Ovary (tissue), 9 donors: ENCODE results near the gene UBE2E1. TPM values are rescaled to one million over a fixed set of nuclear protein-coding genes. Genes with fewer than 3 reads are reported as not detected.

Experiments used
- DNase-seq, 5 donors: peaks; one replicate each; pipeline ENCODE4 v3.0.0-alpha.2; 2019 to 2020
- H3K27ac ChIP-seq, 2 donors: fragments of 200-600 bp; one replicate each; pipeline versions ENCODE4 v1.5.1 to v1.8.0; 2019 to 2022
- H3K27me3 ChIP-seq: fragments of 200-600 bp; one replicate; pipeline ENCODE4 v1.8.0; 2022
- H3K36me3 ChIP-seq: fragments of 200-600 bp; sonication (generic); one replicate; pipeline ENCODE4 v1.5.1; 2019
- H3K4me1 ChIP-seq: one replicate; pipeline ENCODE4 v1.8.1; 2013; ENCODE audit warnings: mild to moderate bottlenecking, moderate library complexity; ENCODE audit not compliant: insufficient read depth
- H3K4me3 ChIP-seq: fragments of 200-600 bp; sonication (generic); one replicate; pipeline ENCODE4 v1.5.1; 2017
- H3K9me3 ChIP-seq, 2 donors: fragments of 200-600 bp in 1 of 2; sonication (generic) in 1 of 2; one replicate each; pipeline versions ENCODE4 v1.5.1 to v1.8.1; 2013 to 2019; ENCODE audit warnings: mild to moderate bottlenecking in 1 of 2, moderate library complexity in 1 of 2
- CTCF ChIP-seq, 3 donors: fragments of 450-650 bp in 2 of 3; fragments of 200-600 bp in 1 of 3; IDR thresholded peaks; one replicate each; pipeline versions ENCODE4 v1.5.1 to v1.8.0; 2016 to 2022; ENCODE audit warnings: antibody characterized with exemption in 3 of 3, mild to moderate bottlenecking in 1 of 3
- EP300 ChIP-seq: sonication (generic); formaldehyde crosslinking; IDR thresholded peaks from one replicate; pipeline ENCODE4 v1.6.1; 2017; ENCODE audit warnings: antibody characterized with exemption
- POLR2A ChIP-seq: fragments of 450-650 bp; IDR thresholded peaks from one replicate; pipeline ENCODE4 v1.6.1; 2017; ENCODE audit warnings: antibody characterized with exemption, mild to moderate bottlenecking, moderate library complexity
- WGBS, 3 donors: extraction: QIAGEN DNeasy Blood & Tissue Kit in 1 of 3; methylation state at CpG; one replicate each; pipeline versions ENCODE4 v1.1.5 to v1.1.7; 2013 to 2017; 5-methylcytosine and 5-hydroxymethylcytosine counted together
- intact Hi-C, 4 donors: fragments of 100-400 bp; cut with DNase I; formaldehyde crosslinking; loops; one replicate each; pipeline versions ENCODE4 v1.11.0 to v1.15.1; 2022 to 2023
- polyA plus RNA-seq, 2 donors: library from polyadenylated mRNA; stranded (reverse); fragments of 200-250 nt in 1 of 2; fragments of 350-450 nt in 1 of 2; fragmentation: Illumina TruSeq in 1 of 2; extraction: RNeasy Lipid Tissue Mini Kit (QIAGEN cat#74804) in 1 of 2; gene quantifications; one replicate each; pipeline ENCODE4 v1.2.3, GENCODE V29; 2013 to 2014
- total RNA-seq, 7 donors: library from RNA; depleted of rRNA in 2 of 7; stranded (reverse); fragments of >200 nt in 2 of 7; fragmentation: NEBNext Ultra II Directional in 3 of 7; extraction: Animal tissue kit (Norgen Biotek cat#: 25700) in 3 of 7; gene quantifications; one replicate each; pipeline versions ENCODE4 v1.1.0 to v1.2.4, GENCODE V29; 2016 to 2023
- donor health status: DM: no; HTN: no; CAD: no; lungs with moderate emphysema.
- donor health status: DM: no; HTN: no; CAD: no.
- donor health status: Bipolar disorder and iron deficiency.
- donor health status: DM: yes; HTN: yes; CAD: no.
- donor health status: DM: no; HTN: no; CAD: no.
- donor health status: DM: yes; HTN: yes; CAD: no.

UBE2E1 gene
- total and polyA plus RNA-seq, 9 donors = 65.2 to 133 (median 76.7) TPM

DNA sequence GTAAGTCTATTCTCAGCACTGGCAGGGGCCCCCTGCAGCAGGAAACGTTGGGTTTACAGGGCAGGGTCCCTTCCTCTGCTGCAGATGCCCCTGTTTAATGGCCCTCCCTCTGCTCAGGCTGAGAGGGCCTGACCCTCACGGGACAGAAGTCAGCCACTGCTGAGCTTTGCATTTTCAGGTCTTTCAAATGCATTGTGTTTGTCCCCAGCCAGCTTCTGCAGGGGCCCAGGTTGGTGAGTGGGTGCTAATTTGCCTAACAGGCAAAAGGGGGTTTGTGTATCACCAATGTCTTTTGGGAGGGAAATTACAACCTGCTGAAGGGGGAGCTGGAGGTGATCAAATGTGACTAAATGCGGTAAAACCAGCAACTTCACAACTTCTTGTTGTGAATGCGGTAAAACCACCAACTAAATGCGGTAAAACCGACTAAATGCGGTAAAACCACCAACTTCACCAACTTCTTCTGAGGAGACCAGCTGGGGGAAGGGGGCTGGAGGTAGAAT, 44.8 kb upstream of the UBE2E1 start:
- DNase-seq = no peak
- intact Hi-C loops = no loop called here
- no peaks in the 10 kb centered on the region for H3K9me3 ChIP-seq
- H3K4me1 ChIP-seq = peaks cover 8% of the 10 kb centered on the region
- WGBS, 3 donors = 90 to 94% (median 93%) methylated on average over 7 of the region's 7 CpGs
- H3K4me3 ChIP-seq = no peak overlapping the region
- no peak overlapping the region for H3K27ac ChIP-seq
- no peaks in the 10 kb centered on the region for H3K27me3 ChIP-seq
- no peaks in the 10 kb centered on the region for H3K36me3 ChIP-seq
- TF ChIP-seq CTCF (IDR thresholded peaks at IDR 0.05) (no peak), EP300 (no peak), POLR2A (no peak)

DNA sequence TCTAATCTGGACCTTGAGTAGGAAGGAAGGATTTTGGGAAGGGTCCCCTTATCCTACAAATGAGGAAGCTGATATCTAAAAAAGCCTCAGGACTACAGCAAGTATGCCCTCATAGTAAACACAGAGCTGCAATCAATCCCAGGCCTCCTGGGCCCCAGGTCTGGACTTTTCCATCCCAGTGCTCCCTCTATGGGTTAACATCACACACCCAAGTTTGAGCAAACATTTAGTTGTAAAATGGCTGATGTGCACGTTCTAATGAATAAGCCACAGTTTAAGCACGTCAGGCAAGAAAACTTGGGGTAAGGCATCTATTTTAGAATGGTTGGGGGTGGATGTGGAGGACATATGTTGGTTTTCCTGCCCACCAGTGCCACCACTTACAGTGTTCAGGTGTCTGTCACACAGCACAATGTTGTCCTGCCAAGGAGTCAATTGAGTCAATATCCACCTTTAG, 44.3 kb upstream of the UBE2E1 start:
- DNase-seq = no peak
- Histone ChIP-seq H3K27ac (no peak overlapping the region), H3K27me3 (no peaks in the 10 kb centered on the region), H3K4me3 (no peak overlapping the region), H3K36me3 (no peaks in the 10 kb centered on the region), H3K9me3 (no peaks in the 10 kb centered on the region), H3K4me1 (peaks cover 5% of the 10 kb centered on the region)
- TF ChIP-seq CTCF (IDR thresholded peaks at IDR 0.05) (no peak), EP300 (no peak), POLR2A (no peak)
- WGBS, 3 donors = 90 to 94% (median 91%) methylated on average over 2 of the region's 2 CpGs
- intact Hi-C loops = no loop called here

GRCh38 chr3:23762214-23762613, 43.5 kb upstream of the UBE2E1 start:
- Histone ChIP-seq H3K27me3 (no peaks in the 10 kb centered on the region), H3K36me3 (no peaks in the 10 kb centered on the region), H3K9me3 (no peaks in the 10 kb centered on the region), H3K4me1 (peaks cover 5% of the 10 kb centered on the region), H3K4me3 (no peak overlapping the region), H3K27ac (peak overlapping the region in 1 of 2 donors; percentile 79)
- no peak for TF ChIP-seq CTCF (IDR thresholded peaks at IDR 0.05)
- no peak for TF ChIP-seq POLR2A
- TF ChIP-seq EP300 = no peak
- no peak for DNase-seq
- 73 to 77% (median 76%) methylated on average over 7 of the region's 7 CpGs for whole genome bisulfite sequencing, 3 donors
- intact Hi-C loops = no loop called here

GRCh38 chr3:23762759-23763477, 42.8 kb upstream of the UBE2E1 start:
- WGBS, 3 donors = 2 to 5% (median 3%) methylated on average over 12 of the region's 12 CpGs
- TF ChIP-seq POLR2A (no peak), EP300 (no peak), CTCF (IDR thresholded peaks at IDR 0.05) (no peak)
- no peaks in the 10 kb centered on the region for H3K36me3 ChIP-seq
- intact Hi-C loops = no loop called here
- no peaks in the 10 kb centered on the region for H3K9me3 ChIP-seq
- peak overlapping the region; percentile 32 for H3K4me3 ChIP-seq
- DNase-seq = peak; percentile 45 to 66 (median 57)
- peak overlapping the region; percentile 44 to 79 for H3K27ac ChIP-seq
- peaks cover 5% of the 10 kb centered on the region for H3K4me1 ChIP-seq
- no peaks in the 10 kb centered on the region for H3K27me3 ChIP-seq
